Prostate gland (tissue), 2 donors: Measurements from ENCODE around the gene NT5C1B.

Source experiments
- CTCF ChIP-seq, 4 experiments: fragments of 200-600 bp in 2 of 4; fragments of 450-650 bp in 2 of 4; sonication (generic) in 2 of 4; IDR thresholded peaks; 1 replicate in 3 of 4; 2 replicates in 1 of 4; pipeline ENCODE4 v1.5.1; 2016 to 2019; ENCODE audit warnings: antibody characterized with exemption in 4 of 4, mild to moderate bottlenecking in 2 of 4, moderate library complexity in 2 of 4
- POLR2A ChIP-seq: fragments of 450-650 bp; IDR thresholded peaks from one replicate; pipeline ENCODE4 v1.6.1; 2016; ENCODE audit warnings: antibody characterized with exemption, mild to moderate bottlenecking

- TF ChIP-seq CTCF (IDR thresholded peaks at IDR 0.05) (no peak), POLR2A (no peak)
Observed at GRCh38 chr2:18526429-18526828, 62.9 kb downstream of the NT5C1B start.
